Ovary (tissue), 3 donors: ENCODE results near the gene BCAN.

Experiments
- CTCF ChIP-seq, 3 donors: fragments of 450-650 bp in 2 of 3; fragments of 200-600 bp in 1 of 3; IDR thresholded peaks; one replicate each; pipeline versions ENCODE4 v1.5.1 to v1.8.0; 2016 to 2022; ENCODE audit warnings: antibody characterized with exemption in 3 of 3, mild to moderate bottlenecking in 1 of 3
- POLR2A ChIP-seq: fragments of 450-650 bp; IDR thresholded peaks from one replicate; pipeline ENCODE4 v1.6.1; 2017; ENCODE audit warnings: antibody characterized with exemption, mild to moderate bottlenecking, moderate library complexity
- donor health status: DM: no; HTN: no; CAD: no.

GRCh38 chr1:156664046-156664766 lies 22.3 kb downstream of the BCAN start:
- TF ChIP-seq CTCF (IDR thresholded peaks at IDR 0.05): no peak
- no peak for TF ChIP-seq POLR2A
